Panc1 (cell line): ENCODE measurements around the gene EPS8L2. TPM values are rescaled to one million over a fixed set of nuclear protein-coding genes. Genes with fewer than 3 reads are reported as not detected.
A peak's percentile ranks its signal among the peaks of the same experiment; 100 is the strongest.

Experiments
- ATAC-seq: fragments of 200-7000 bp; cut with Tn5 transposase; 2 replicates; pipeline ENCODE4 v1.9.1; 2020; ENCODE audit warnings: mild to moderate bottlenecking, moderate library complexity
- BruUV-seq: library from RNA; stranded (reverse); fragments of 400-500 nt; replicated peaks from 2 replicates; lab custom pipeline; 2021; lab: Mats Ljungman, UMichigan
- CTCF ChIA-PET: fragments of 300-600 bp; sonication (Branson Sonifier 250); formaldehyde crosslinking; loops from one replicate; lab custom pipeline; 2022; ENCODE audit warnings: antibody characterized with exemption; lab: Charles Lee
- POLR2A ChIA-PET: fragments of 300-600 bp; sonication (Branson Sonifier 250); formaldehyde crosslinking; loops from one replicate; lab custom pipeline; 2022; ENCODE audit warnings: antibody characterized with exemption; lab: Charles Lee
- DNase-seq: peaks from one replicate; pipeline ENCODE4 v3.0.0-alpha.2; 2010; ENCODE audit warnings: low read depth, low spot score
- H3K27ac ChIP-seq: 2 replicates; pipeline ENCODE4 v1.5.1; 2011; ENCODE audit warnings: mild to moderate bottlenecking, low read length, inconsistent platforms
- H3K27me3 ChIP-seq: fragments of 200-500 bp; sonication (Bioruptor generic); 2 replicates; pipeline ENCODE4 v1.6.0; 2014; ENCODE audit warnings: low read length, inconsistent platforms; ENCODE audit not compliant: control insufficient read depth, insufficient read depth
- H3K36me3 ChIP-seq: fragments of 200-500 bp; sonication (Bioruptor generic); 2 replicates; pipeline ENCODE4 v1.5.1; 2014; ENCODE audit warnings: inconsistent platforms, mild to moderate bottlenecking, low read length, moderate library complexity; ENCODE audit not compliant: control insufficient read depth, insufficient read depth
- H3K4me1 ChIP-seq: 2 replicates; pipeline ENCODE4 v1.5.1; 2011; ENCODE audit warnings: inconsistent platforms, mild to moderate bottlenecking, low read length, moderate library complexity; ENCODE audit not compliant: control insufficient read depth, insufficient read depth
- H3K4me3 ChIP-seq, 2 experiments: 2 replicates each; pipeline ENCODE4 v1.5.1; 2011 to 2012; ENCODE audit warnings: low read depth in 2 of 2, low read length in 2 of 2, mild to moderate bottlenecking in 2 of 2, inconsistent platforms in 1 of 2, moderate library complexity in 1 of 2
- H3K9me3 ChIP-seq: fragments of 200-500 bp; sonication (Bioruptor generic); 2 replicates; pipeline ENCODE4 v1.5.1; 2014; ENCODE audit warnings: low read depth, mild to moderate bottlenecking, inconsistent platforms, low read length, moderate library complexity; ENCODE audit not compliant: control insufficient read depth, insufficient read depth
- POLR2AphosphoS5 ChIP-seq: IDR thresholded peaks from 2 replicates; pipeline ENCODE4 v1.6.1; 2012; ENCODE audit warnings: mild to moderate bottlenecking, low read depth, low read length, moderate library complexity
- SIN3A ChIP-seq: IDR thresholded peaks from 2 replicates; pipeline ENCODE4 v1.6.1; 2012; ENCODE audit warnings: low read depth, mild to moderate bottlenecking, low read length, moderate library complexity, borderline replicate concordance; ENCODE audit not compliant: insufficient read depth
- TCF7L2 ChIP-seq: IDR thresholded peaks from 2 replicates; pipeline ENCODE4 v1.6.1; 2011; ENCODE audit warnings: mild to moderate bottlenecking, low read depth, low read length, inconsistent platforms
- in situ Hi-C: cut with HindIII; loops from 2 replicates; pipeline ENCODE4 v1.10.0; 2016; ENCODE audit warnings: low sequenced_read_pairs, low pct_unique_long_range_greater_than_20kb
- intact Hi-C: fragments of 100-400 bp; cut with micrococcal nuclease; formaldehyde crosslinking; loops from one replicate; pipeline ENCODE4 v1.10.0; 2022; ENCODE audit not compliant: unreplicated experiment
- total RNA-seq: library from RNA; stranded (reverse); gene quantifications from one replicate; pipeline ENCODE4 v1.2.1, GENCODE V29; 2021; ENCODE audit not compliant: unreplicated experiment
- TF ChIP-seq, protein P1 (sequence below), 2 experiments: IDR thresholded peaks; 2 replicates each; pipeline ENCODE4 v1.6.1; 2011 to 2012; ENCODE audit warnings: low read depth in 2 of 2, control low read depth in 1 of 2, low read length in 1 of 2, mild to moderate bottlenecking in 1 of 2, moderate library complexity in 1 of 2; ENCODE audit not compliant: insufficient read depth in 1 of 2
- TF ChIP-seq, protein P2 (sequence below): fragments of 450-650 bp; IDR thresholded peaks from 2 replicates; pipeline ENCODE4 v1.5.1; 2017; ENCODE audit warnings: mild to moderate bottlenecking

Gene EPS8L2
- total RNA-seq, 1 experiment from 2014 or later = 256 TPM

DNA sequence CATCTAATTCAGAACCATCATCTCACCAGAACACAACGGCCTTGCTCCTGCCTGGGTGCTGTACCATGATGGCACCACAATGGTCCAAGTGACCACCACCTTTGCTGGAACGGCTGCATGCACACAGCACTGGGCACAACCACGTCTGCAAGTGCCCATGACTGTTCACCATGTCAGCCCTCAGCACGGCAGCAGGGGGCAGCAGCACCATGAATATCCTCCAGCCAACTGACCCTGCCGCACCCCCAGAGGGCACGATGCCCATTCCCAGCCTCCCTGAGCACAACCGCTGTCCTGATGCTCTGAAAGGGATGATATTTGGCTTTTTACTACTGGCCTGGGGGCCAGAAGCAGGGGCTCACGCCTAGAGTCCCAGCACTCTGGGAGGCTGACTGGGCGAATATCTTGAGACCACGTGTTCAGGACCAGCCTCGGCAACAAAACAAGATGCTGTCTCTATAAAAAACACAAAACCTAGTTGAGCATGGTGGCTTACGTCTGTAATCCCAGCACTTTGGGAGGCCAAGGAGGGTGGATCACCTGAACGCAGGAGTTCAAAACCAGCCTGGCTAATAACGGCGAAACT is 43.2 kb upstream of the EPS8L2 start:
- intact Hi-C loops = loop anchor here (5.0 kb wide), 1 partner anchor 60 kb away; no protein-coding TSS in a partner anchor
- no peaks in the 10 kb centered on the region for H3K9me3 ChIP-seq
- peak; percentile 93 for ATAC-seq
- in situ Hi-C loops = no loop called here
- CTCF ChIA-PET = no interaction called here
- no peak overlapping the region for H3K4me3 ChIP-seq
- no peaks in the 10 kb centered on the region; the same call in 1 of the 2 replicates for H3K36me3 ChIP-seq
- POLR2A ChIA-PET = no interaction called here
- no peaks in the 10 kb centered on the region for H3K4me1 ChIP-seq
- TF ChIP-seq, protein P1, sequence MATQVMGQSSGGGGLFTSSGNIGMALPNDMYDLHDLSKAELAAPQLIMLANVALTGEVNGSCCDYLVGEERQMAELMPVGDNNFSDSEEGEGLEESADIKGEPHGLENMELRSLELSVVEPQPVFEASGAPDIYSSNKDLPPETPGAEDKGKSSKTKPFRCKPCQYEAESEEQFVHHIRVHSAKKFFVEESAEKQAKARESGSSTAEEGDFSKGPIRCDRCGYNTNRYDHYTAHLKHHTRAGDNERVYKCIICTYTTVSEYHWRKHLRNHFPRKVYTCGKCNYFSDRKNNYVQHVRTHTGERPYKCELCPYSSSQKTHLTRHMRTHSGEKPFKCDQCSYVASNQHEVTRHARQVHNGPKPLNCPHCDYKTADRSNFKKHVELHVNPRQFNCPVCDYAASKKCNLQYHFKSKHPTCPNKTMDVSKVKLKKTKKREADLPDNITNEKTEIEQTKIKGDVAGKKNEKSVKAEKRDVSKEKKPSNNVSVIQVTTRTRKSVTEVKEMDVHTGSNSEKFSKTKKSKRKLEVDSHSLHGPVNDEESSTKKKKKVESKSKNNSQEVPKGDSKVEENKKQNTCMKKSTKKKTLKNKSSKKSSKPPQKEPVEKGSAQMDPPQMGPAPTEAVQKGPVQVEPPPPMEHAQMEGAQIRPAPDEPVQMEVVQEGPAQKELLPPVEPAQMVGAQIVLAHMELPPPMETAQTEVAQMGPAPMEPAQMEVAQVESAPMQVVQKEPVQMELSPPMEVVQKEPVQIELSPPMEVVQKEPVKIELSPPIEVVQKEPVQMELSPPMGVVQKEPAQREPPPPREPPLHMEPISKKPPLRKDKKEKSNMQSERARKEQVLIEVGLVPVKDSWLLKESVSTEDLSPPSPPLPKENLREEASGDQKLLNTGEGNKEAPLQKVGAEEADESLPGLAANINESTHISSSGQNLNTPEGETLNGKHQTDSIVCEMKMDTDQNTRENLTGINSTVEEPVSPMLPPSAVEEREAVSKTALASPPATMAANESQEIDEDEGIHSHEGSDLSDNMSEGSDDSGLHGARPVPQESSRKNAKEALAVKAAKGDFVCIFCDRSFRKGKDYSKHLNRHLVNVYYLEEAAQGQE (IDR thresholded peaks at IDR 0.05; ENCODE audit: insufficient read depth in 1 of 2, low read depth in 2 of 2, low read length in 1 of 2) = no peak
- no peak for TF ChIP-seq SIN3A
- no peak for TF ChIP-seq TCF7L2
- TF ChIP-seq, protein P2, sequence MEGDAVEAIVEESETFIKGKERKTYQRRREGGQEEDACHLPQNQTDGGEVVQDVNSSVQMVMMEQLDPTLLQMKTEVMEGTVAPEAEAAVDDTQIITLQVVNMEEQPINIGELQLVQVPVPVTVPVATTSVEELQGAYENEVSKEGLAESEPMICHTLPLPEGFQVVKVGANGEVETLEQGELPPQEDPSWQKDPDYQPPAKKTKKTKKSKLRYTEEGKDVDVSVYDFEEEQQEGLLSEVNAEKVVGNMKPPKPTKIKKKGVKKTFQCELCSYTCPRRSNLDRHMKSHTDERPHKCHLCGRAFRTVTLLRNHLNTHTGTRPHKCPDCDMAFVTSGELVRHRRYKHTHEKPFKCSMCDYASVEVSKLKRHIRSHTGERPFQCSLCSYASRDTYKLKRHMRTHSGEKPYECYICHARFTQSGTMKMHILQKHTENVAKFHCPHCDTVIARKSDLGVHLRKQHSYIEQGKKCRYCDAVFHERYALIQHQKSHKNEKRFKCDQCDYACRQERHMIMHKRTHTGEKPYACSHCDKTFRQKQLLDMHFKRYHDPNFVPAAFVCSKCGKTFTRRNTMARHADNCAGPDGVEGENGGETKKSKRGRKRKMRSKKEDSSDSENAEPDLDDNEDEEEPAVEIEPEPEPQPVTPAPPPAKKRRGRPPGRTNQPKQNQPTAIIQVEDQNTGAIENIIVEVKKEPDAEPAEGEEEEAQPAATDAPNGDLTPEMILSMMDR = no peak; the same call in 1 of the 2 replicates
- no peak for TF ChIP-seq POLR2AphosphoS5
- no peaks in the 10 kb centered on the region for H3K27me3 ChIP-seq
- DNase-seq = peak; percentile 33
- BruUV-seq = no TSS peak
- H3K27ac ChIP-seq = no peak overlapping the region

DNA sequence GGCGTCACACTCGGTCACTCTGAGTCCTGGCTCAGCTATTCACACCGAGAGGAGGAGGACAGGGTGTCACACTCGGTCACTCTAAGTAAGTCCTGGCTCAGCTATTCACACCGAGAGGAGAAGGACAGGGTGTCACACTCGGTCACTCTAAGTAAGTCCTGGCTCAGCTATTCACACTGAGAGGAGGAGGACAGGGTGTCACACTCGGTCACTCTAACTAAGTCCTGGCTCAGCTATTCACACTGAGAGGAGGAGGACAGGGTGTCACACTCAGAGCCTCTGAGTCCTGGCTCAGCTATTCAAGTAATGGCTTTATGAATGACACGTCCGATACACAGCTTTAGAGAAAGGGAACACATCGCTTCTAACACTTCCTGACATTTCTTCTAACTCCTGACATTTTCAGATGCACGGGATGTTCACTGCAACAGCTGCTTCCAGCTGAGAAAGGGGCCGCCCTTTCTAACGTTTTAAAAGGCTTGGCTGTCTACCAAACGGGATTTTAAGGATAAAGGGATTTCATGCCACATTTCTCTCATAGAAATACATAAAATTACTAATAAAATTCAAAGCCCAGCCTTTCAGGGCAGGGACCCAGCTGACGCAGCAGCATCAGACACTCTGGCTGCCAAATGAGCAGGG is 40.8 kb upstream of the EPS8L2 start:
- CTCF ChIA-PET = interaction anchor here (0.7 kb wide), 2 partner anchors 16 to 19 kb away, joined by 3 to 4 read pairs; no protein-coding TSS in a partner anchor

More for the DNA sequence above, 40.8 kb upstream of the EPS8L2 start:
- no TSS peak for BruUV-seq
- ATAC-seq (no peak), DNase-seq (no peak)
- Histone ChIP-seq H3K9me3 (no peaks in the 10 kb centered on the region), H3K27me3 (no peaks in the 10 kb centered on the region), H3K36me3 (no peaks in the 10 kb centered on the region; the same call in 1 of the 2 replicates), H3K4me1 (no peaks in the 10 kb centered on the region), H3K27ac (no peak overlapping the region), H3K4me3 (no peak overlapping the region)
- POLR2A ChIA-PET = no interaction called here
- in situ Hi-C loops = no loop called here
- intact Hi-C loops = no loop called here
- TF ChIP-seq SIN3A = no peak
- no peak for TF ChIP-seq POLR2AphosphoS5
- no peak for TF ChIP-seq TCF7L2
- TF ChIP-seq, protein P1 (IDR thresholded peaks at IDR 0.05; ENCODE audit: insufficient read depth in 1 of 2, low read depth in 2 of 2, low read length in 1 of 2) = no peak
- TF ChIP-seq, protein P2 = no peak
